ENCODE measurements around the gene NMRK1. TPM values are rescaled to one million over a fixed set of nuclear protein-coding genes. Genes with fewer than 3 reads are reported as not detected.

The NMRK1 gene
- total and polyA plus RNA-seq, 2 donors (not counting 3 experiments of a cell fraction or from before 2014, with no cell fraction given) = 24.3 to 32.6 TPM

DNA sequence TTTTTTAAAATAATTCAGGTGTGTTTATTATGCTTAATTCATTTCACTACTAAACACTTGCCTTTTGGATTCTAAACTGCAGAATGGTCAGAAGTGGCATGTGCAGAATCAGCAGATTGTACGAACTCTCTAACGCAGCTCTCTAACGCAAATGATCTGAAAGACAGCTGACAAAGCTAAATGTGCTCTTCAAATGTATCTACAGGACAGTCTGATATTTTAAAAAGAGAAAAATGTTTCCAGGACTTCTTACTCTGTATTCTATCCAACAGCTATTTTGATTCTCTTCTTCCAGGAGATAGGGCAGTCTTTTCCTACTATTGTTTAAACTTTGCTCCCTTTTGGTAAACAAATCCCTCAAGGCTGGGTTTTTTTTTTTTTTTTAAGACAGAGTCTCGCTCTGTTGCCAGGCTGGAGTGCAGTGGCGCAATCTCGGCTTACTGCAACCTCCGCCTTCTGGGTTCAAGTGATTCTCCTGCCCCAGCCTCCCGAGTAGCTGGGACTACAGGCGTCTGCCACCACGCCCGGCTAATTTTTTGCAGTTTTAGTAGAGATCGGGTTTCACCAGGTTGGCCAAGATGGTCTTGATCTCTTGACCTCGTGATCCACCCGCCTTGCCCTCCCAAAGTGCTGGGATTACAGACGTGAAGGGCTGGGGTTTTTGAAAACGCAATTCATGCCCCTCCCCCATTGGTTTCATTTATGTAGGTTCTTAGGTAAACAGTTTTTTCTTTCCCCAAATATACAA lies 1.2 kb downstream of the NMRK1 start:
- POLR2A ChIA-PET = interaction anchor here (0.7 to 1.2 kb wide), 3 partner anchors 15 to 66 kb away, joined by 3 read pairs; partner anchors contain the start of gene CARNMT1
- peak; percentile 67 for DNase-seq (ENCODE audit: low read depth, low spot score)
- H3K27ac ChIP-seq (ENCODE audit: insufficient read depth, low read depth, low read length) = peak overlapping the region; percentile 83
- H3K36me3 ChIP-seq (ENCODE audit: control insufficient read depth in 2 of 2, extremely low read depth in 1 of 2, insufficient read depth in 2 of 2, low read length in 2 of 2) = peaks cover 0 to 5% of the 10 kb centered on the region in 2 experiments
- H3K9ac ChIP-seq (replicated peaks; ENCODE audit: extremely low read depth, insufficient read depth, low read length) = peak overlapping the region; percentile 90
- no peaks in the 10 kb centered on the region for H3K9me3 ChIP-seq (replicated peaks; ENCODE audit: control insufficient read depth, insufficient read depth, low read length)
- peak overlapping the region; percentile 64 to 87 (median 79) for H3K4me3 ChIP-seq (replicated peaks in 1 of 3; ENCODE audit: insufficient read depth in 1 of 3, low read depth in 1 of 3, low read length in 3 of 3)
- H3K9me1 ChIP-seq (replicated peaks; ENCODE audit: control insufficient read depth, extremely low read depth, insufficient read depth, low read length) = no peaks in the 10 kb centered on the region
- CTCF ChIA-PET = interaction anchor here (0.6 to 4.2 kb wide), 13 partner anchors 9 to 313 kb away, joined by 3 to 24 read pairs (median 4); partner anchors contain the start of genes C9orf40 and CARNMT1
- no TSS peak for BruUV-seq (replicated peaks)
- FAIRE-seq = peak; percentile 43
- H2AFZ ChIP-seq (ENCODE audit: low read depth, low read length) = no peak overlapping the region
- TF ChIP-seq EZH2 (IDR thresholded peaks at IDR 0.05; ENCODE audit: borderline replicate concordance, low read depth, low read length, severe bottlenecking) (no peak), POLR2AphosphoS5 (IDR thresholded peaks at IDR 0.05; ENCODE audit: insufficient read depth, low read depth, low read length) (no peak), POLR2A (IDR thresholded peaks at IDR 0.05; ENCODE audit: low read depth, low read length) (no peak), MYC (IDR thresholded peaks at IDR 0.05; ENCODE audit: low read depth, low read length) (no peak)
- TF ChIP-seq, protein P1, sequence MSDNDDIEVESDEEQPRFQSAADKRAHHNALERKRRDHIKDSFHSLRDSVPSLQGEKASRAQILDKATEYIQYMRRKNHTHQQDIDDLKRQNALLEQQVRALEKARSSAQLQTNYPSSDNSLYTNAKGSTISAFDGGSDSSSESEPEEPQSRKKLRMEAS (IDR thresholded peaks at IDR 0.05; ENCODE audit: insufficient read depth, insufficient read length) = no peak
- peaks cover 2% of the 10 kb centered on the region for H4K20me1 ChIP-seq (replicated peaks; ENCODE audit: control insufficient read depth, extremely low read depth, insufficient read depth, low read length)
- no peaks in the 10 kb centered on the region for H3K27me3 ChIP-seq (ENCODE audit: control insufficient read depth in 2 of 2, insufficient read depth in 2 of 2, low read length in 2 of 2)
- H3K79me2 ChIP-seq (ENCODE audit: control insufficient read depth, insufficient read depth, low read length) = peaks cover 31% of the 10 kb centered on the region
- dilution Hi-C loops (cut with MboI; ENCODE audit: extremely low pct_ligation_motif_present, low sequenced_read_pairs) (no loop called here), intact Hi-C loops (cut with micrococcal nuclease) (loop anchor here (1.0 to 5.0 kb wide), 3 partner anchors 100 to 151 kb away; partner anchors contain the start of gene C9orf40)
- peaks cover 23% of the 10 kb centered on the region for H3K4me1 ChIP-seq (ENCODE audit: control insufficient read depth, extremely low read depth, insufficient read depth, low read length)
- H3K4me2 ChIP-seq (ENCODE audit: insufficient read depth, low read length) = peak overlapping the region; percentile 53

GRCh38 chr9:75085640-75086039 lies 2.3 kb downstream of the NMRK1 start:
- ChIA-PET POLR2A (interaction anchor here (1.2 kb wide), 1 partner anchor 57 kb away, joined by 3 read pairs; the partner anchor contains the start of gene CARNMT1), CTCF (interaction anchor here (1.2 to 4.2 kb wide), 5 partner anchors 58 to 312 kb away, joined by 3 to 24 read pairs (median 8); partner anchors contain the start of gene CARNMT1)
- no peak overlapping the region for H3K4me3 ChIP-seq (replicated peaks in 1 of 3; ENCODE audit: insufficient read depth in 1 of 3, low read depth in 1 of 3, low read length in 3 of 3)

More at GRCh38 chr9:75085640-75086039, 2.3 kb downstream of the NMRK1 start:
- Histone ChIP-seq H3K9me3 (replicated peaks; ENCODE audit: control insufficient read depth, insufficient read depth, low read length) (no peaks in the 10 kb centered on the region), H3K9ac (replicated peaks; ENCODE audit: extremely low read depth, insufficient read depth, low read length) (no peak overlapping the region), H3K27ac (ENCODE audit: insufficient read depth, low read depth, low read length) (no peak overlapping the region), H3K79me2 (ENCODE audit: control insufficient read depth, insufficient read depth, low read length) (peaks cover 23% of the 10 kb centered on the region), H2AFZ (ENCODE audit: low read depth, low read length) (no peak overlapping the region), H4K20me1 (replicated peaks; ENCODE audit: control insufficient read depth, extremely low read depth, insufficient read depth, low read length) (peaks cover 2% of the 10 kb centered on the region), H3K9me1 (replicated peaks; ENCODE audit: control insufficient read depth, extremely low read depth, insufficient read depth, low read length) (no peaks in the 10 kb centered on the region), H3K36me3 (ENCODE audit: control insufficient read depth in 2 of 2, extremely low read depth in 1 of 2, insufficient read depth in 2 of 2, low read length in 2 of 2) (peaks cover 0 to 11% of the 10 kb centered on the region in 2 experiments), H3K4me1 (ENCODE audit: control insufficient read depth, extremely low read depth, insufficient read depth, low read length) (peaks cover 16% of the 10 kb centered on the region), H3K4me2 (ENCODE audit: insufficient read depth, low read length) (no peak overlapping the region), H3K27me3 (ENCODE audit: control insufficient read depth in 2 of 2, insufficient read depth in 2 of 2, low read length in 2 of 2) (no peaks in the 10 kb centered on the region)
- TF ChIP-seq, protein P1 (IDR thresholded peaks at IDR 0.05; ENCODE audit: insufficient read depth, insufficient read length) = no peak
- TF ChIP-seq GATA2 (IDR thresholded peaks at IDR 0.05; ENCODE audit: insufficient read depth, insufficient read length, low read depth, low read length) (no peak), MYC (IDR thresholded peaks at IDR 0.05; ENCODE audit: low read depth, low read length) (no peak), POLR2AphosphoS5 (IDR thresholded peaks at IDR 0.05; ENCODE audit: insufficient read depth, low read depth, low read length) (no peak), JUN (IDR thresholded peaks at IDR 0.05; ENCODE audit: borderline replicate concordance, insufficient read depth, insufficient read length, low read depth) (no peak), EZH2 (IDR thresholded peaks at IDR 0.05; ENCODE audit: borderline replicate concordance, low read depth, low read length, severe bottlenecking) (no peak), CTCF (IDR thresholded peaks at IDR 0.05; ENCODE audit: extremely low read depth in 1 of 2, insufficient read depth in 1 of 2, low read depth in 1 of 2, low read length in 2 of 2) (no peak), FOS (IDR thresholded peaks at IDR 0.05; ENCODE audit: borderline replicate concordance, insufficient read depth, low read length) (no peak), POLR2A (IDR thresholded peaks at IDR 0.05; ENCODE audit: low read depth, low read length) (no peak)
- BruUV-seq (replicated peaks) = no TSS peak
- no peak for DNase-seq (ENCODE audit: low read depth, low spot score)
- no peak for FAIRE-seq
- intact Hi-C loops (cut with micrococcal nuclease) = loop anchor here (2.0 to 5.0 kb wide), 2 partner anchors 133 to 152 kb away; partner anchors contain the start of gene C9orf40
- dilution Hi-C loops (cut with MboI; ENCODE audit: extremely low pct_ligation_motif_present, low sequenced_read_pairs) = no loop called here

All from endothelial cell of umbilical vein (primary cell).